Measurements from ENCODE around the gene DEXI.

DEXI gene

GRCh38 chr16:10923146-10923649 is 19.1 kb downstream of the DEXI start:
- no peak overlapping the region for H3K4me3 ChIP-seq (replicated peaks in 1 of 2; ENCODE audit: low read depth in 2 of 2, low read length in 2 of 2)
- DNase-seq (ENCODE audit: low read depth in 2 of 2) = no peak
- TF ChIP-seq CTCF (IDR thresholded peaks at IDR 0.05; ENCODE audit: low read depth, low read length) = no peak

GRCh38 chr16:10922328-10923145 is 19.7 kb downstream of the DEXI start:
- TF ChIP-seq CTCF (IDR thresholded peaks at IDR 0.05; ENCODE audit: low read depth, low read length) = no peak
- DNase-seq (ENCODE audit: low read depth in 2 of 2) = peak; percentile 53 to 54

GRCh38 chr16:10921536-10922327 is 20.5 kb downstream of the DEXI start:
- TF ChIP-seq CTCF (IDR thresholded peaks at IDR 0.05; ENCODE audit: low read depth, low read length) = no peak
- no peak overlapping the region for H3K4me3 ChIP-seq (replicated peaks in 1 of 2; ENCODE audit: low read depth in 2 of 2, low read length in 2 of 2)
- peak; percentile 32 to 43 for DNase-seq (ENCODE audit: low read depth in 2 of 2)

More at GRCh38 chr16:10922328-10923145, 19.7 kb downstream of the DEXI start:
- no peak overlapping the region for H3K4me3 ChIP-seq (replicated peaks in 1 of 2; ENCODE audit: low read depth in 2 of 2, low read length in 2 of 2)

- DNase-seq (ENCODE audit: low read depth in 2 of 2) = no peak
- H3K4me3 ChIP-seq (replicated peaks in 1 of 2; ENCODE audit: low read depth in 2 of 2, low read length in 2 of 2) = no peak overlapping the region
- no peak for TF ChIP-seq CTCF (IDR thresholded peaks at IDR 0.05; ENCODE audit: low read depth, low read length)
Observed at GRCh38 chr16:10920726-10921427, 21.4 kb downstream of the DEXI start.

- no peak for TF ChIP-seq CTCF (IDR thresholded peaks at IDR 0.05; ENCODE audit: low read depth, low read length)
- DNase-seq (ENCODE audit: low read depth in 2 of 2) = no peak
- H3K4me3 ChIP-seq (replicated peaks in 1 of 2; ENCODE audit: low read depth in 2 of 2, low read length in 2 of 2) = no peak overlapping the region
Observed at GRCh38 chr16:10919003-10919351, 23.3 kb downstream of the DEXI start.

- no peak overlapping the region for H3K4me3 ChIP-seq (replicated peaks in 1 of 2; ENCODE audit: low read depth in 2 of 2, low read length in 2 of 2)
- TF ChIP-seq CTCF (IDR thresholded peaks at IDR 0.05; ENCODE audit: low read depth, low read length) = peak; percentile 99
Observed at GRCh38 chr16:10918294-10919002, 23.8 kb downstream of the DEXI start.

More at GRCh38 chr16:10918294-10919002, 23.8 kb downstream of the DEXI start:
- DNase-seq (ENCODE audit: low read depth in 2 of 2) = peak; percentile 97 to 98

All from cardiac fibroblast (primary cell).